ENCODE measurements around the gene RNF128.
"Not testable (repeated sequence)": the region's sequence is repeated elsewhere in the genome, so short reads cannot be mapped to it uniquely, and the experiment has no call there.

RNF128 gene

DNA sequence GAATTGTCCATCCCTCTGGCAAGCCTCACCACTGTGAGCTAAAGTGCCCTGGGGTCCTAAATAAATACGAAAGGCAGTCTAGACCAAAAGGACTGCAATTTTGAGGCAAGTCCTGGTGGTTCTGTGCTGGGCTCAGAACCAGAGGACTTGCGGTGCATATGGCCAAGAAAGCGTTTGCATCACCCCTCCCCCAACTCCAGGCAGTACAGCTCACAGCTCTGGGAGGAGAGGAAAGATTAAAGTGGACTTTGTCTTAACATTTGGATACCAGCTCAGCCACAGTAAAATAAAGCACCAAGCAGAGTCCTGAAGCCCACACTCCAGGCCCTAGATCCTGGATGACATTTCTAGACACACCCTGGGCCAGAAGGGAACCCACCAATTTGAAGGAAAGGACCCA, 24.9 kb downstream of the RNF128 start:
- DNase-seq = no peak

DNA sequence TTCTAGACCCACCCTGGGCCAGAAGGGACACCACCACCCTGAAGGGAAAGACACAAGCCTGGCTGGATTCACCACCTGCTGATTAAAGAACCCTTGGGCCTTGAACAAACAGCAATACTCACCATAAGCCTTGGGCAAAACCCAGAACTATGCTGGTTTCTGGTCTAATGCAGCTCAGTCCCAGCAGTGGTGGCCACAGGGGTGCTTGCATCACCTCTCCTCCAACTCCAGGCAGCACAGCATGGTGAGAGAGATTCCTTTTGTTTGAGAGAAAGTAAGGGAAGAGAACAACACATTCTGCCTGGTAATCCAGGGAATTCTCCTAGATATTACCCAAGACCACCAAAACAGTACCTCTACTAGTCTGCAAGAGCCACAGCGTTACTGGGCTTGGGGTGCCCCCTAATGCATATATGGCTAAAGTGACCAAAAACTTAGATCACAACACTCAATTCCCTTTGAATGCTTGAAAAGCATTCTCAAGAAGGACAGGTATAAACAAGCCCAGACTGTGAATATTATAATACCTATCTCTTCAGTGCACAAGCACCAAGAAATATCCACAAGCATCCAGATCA, 25.7 kb downstream of the RNF128 start:
- DNase-seq = no peak

DNA sequence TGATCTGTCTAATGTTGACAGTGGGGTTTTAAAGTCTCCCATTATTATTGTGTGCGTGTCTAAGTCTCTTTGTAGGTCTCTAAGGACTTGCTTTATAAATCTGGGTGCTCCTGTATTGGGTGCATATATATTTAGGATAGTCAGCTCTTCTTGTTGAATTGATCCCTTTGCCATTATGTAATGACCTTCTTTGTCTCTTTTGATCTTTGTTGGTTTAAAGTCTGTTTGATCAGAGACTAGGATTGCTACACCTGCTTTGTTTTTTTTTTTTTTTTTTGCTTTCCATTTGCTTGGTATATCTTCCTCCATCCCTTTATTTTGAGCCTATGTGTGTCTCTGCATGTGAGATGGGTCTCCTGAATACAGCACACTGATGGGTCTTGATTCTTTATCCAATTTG, 42.8 kb downstream of the RNF128 start:
- not testable (repeated sequence) for DNase-seq

DNA sequence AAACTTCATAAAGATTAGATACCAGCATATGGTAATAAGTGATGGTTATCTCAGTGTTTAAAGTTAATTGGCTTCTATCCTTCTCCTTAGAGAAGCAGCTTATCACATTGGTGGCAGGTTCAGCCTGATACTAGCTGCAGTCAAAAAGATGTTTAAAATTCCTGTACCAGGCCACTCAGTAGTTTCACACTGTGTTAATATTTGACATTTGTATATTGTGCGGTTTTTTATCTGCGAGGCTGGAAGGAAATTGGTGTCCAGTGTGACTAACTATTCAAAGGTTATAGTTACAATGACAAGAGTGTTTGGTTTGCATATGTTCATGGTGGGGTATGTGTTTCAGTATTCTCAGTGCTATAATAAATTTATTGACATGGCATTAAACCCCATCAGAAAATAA, 48.5 kb downstream of the RNF128 start:
- DNase-seq = no peak

DNA sequence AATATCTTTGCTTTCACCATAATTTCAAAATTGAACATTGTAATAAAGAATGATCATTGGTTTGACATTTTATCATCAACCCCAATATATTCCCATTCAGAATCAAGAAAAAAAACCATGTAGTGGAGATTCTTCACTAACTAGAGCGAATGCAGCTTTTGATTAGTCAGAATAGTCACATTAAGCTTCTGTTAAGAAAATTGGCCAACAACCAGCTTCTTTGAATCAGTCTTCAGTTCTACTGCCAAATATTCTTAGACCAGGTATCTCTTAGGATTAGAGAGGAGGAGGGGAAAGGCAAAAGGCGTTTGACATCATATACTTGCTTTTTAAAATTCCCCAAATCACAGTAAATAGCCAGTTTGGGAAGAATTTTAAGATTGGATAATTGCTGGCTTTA, 53.8 kb downstream of the RNF128 start:
- DNase-seq = no peak

DNA sequence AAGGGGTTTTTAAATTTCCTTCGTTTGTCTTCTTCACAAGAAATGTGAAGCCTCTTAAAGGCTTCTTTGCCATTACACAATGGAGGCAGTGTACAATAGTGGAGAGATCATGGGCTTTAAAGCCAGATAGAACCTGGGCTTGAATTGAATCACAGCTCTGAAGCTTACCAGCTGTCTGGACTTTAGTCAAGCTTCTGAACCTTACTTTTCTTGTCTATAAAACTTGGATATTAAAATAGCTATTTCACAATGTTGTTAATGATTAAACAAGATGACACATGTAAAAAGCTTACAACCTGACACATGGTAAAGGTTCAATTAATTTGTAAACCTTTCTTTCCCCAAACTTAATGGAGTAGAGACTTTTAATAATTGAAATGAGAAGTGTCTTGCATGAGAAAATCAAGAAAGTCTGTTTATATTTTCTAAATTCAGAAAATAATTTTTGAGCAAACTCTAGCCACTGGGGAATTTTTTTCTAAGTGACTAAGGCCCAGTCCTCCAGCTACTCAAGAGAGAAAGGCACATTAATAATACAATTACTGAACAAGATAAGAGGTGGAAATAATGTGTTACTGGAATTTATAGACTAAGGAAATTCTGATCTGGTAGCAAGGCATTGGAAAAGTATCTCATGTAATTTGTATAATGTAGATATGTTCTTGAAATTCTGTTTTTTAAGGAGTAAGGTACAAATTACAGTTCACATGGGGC, 54.3 kb downstream of the RNF128 start:
- DNase-seq = no peak

DNA sequence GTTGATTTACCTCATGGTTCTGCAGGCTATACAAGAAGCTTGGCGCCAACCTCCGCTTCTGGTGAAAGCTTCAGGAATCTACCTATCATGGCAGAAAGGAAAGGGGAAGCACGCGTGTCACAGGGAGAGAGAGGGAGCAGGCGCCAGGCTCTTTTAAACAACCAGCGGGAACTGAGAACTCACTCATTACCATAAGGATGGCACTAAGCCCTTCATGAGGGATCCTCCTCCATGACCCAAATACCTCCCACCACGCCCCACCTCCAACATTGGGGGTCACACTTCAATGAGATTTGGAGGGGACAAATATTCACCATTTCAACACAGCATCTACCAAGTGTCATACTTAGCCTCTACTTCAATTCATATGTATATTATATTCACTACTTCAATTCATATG, 57.2 kb downstream of the RNF128 start:
- no peak for DNase-seq

DNA sequence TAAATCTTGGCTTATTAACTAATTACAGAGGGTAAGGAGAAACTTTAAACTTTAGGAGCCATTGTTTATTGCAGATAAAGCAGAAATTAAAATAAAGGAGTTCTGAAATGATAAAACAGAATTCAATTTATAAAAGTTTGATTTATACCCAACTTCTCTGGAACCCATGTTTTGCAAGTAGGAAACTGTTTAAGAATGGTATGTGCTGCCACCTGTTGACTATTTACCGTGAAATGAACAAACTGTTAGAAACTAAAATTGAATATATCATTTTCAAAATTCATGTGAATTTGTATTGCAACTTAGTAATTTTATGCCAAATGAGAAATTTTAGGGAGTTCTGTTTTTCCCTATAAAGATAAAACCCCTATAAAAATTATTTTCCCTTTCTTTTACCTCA, 65.0 kb downstream of the RNF128 start:
- no peak for DNase-seq

DNA sequence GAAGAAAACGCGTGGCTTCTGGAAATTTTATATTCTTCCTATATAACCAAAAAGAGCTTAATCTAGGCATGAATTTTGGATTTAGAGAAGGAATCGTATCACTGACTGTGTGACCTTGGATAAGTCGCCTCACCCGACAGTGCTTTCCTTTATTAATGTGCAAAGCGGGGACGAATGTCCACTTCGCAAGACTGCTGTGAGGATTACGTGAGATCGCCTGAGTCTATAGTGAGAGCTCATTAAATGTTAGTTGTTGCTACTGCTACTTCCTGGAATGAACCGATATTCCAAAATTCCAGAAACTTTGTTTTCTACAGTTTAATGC, 75.5 kb downstream of the RNF128 start:
- no peak for DNase-seq

DNA sequence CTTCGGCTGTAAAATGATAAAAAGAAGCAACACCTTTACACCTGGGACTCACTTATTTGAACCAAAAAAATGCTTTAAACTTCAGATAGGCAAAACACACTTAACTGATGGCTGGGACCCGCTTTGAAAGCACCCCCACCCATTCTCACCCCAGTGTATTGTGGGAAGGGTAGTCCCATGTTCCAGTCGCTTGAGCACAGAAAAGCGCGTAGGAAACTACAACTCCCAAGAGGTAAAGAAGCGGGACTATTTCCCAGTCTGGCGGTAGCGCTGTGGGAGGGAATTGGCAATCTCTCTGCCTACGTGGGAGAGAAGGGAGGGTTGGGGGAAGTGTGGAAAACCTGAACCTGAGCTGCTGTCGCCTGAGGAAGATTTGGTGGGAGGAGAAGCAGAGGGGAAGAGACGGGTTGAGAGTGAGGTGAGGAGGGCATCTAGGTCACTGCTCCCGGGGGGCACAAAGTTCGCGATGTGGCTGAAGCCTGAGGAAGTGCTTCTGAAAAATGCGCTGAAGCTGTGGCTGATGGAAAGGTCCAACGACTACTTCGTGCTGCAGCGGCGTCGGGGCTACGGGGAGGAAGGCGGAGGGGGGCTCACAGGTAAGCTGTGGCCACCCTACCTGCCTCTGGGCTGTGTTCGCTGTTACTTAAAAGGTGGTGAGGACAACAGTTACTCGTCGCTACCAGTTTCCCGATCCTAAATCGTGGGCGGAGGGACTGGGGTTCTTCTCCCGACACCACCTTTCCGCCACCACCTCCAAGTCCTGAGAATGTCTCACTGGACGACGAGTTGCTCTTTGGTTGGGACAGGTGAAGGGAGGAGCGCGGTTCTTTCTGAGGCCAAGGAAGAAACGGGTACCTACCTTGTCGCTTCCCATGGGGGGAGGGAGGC, 76.1 kb downstream of the RNF128 start, which contains the start of gene TBC1D8B:
TBC1D8B (plus strand) TSS at position 286 of the 888 bp plus-strand sequence; CDS start at position 467, 181 bp downstream.
- peak; percentile 38 for DNase-seq

DNA sequence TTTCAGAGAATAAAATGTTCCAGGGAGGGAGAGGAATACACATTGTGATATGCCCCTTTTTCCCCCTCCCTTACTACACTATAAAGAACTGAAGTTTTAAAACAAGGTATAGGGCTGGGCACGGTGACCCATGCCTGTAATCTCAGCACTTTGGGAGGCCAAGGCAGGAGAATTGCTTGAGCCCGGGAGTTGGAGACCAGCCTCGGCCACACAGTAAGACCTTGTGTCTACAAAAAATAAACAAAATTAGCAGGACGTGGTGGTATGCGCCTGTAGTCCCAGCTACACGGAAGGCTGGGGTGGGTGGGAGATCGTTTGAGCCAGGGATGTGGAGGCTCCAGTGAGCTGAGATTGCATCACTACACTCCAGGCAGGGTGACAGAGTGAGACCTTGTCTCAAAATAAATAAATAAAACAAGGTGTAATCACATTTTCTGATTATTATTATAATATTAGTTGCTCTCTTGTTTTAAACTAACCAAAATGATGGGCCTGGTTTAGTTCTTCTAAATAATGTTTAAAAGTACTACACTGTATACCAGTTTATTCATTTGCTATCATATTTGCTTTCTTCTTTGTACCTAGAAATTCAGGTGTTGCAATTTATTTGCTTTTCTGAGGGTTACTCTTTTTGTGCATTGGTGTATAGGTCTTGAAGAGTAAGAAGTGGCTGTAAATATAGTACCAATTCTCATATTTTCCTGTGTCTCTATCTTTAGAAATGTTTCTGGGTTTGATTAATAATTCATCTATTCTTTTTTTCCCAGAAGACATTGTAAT, 84.8 kb downstream of the RNF128 start:
- DNase-seq = no peak

DNA sequence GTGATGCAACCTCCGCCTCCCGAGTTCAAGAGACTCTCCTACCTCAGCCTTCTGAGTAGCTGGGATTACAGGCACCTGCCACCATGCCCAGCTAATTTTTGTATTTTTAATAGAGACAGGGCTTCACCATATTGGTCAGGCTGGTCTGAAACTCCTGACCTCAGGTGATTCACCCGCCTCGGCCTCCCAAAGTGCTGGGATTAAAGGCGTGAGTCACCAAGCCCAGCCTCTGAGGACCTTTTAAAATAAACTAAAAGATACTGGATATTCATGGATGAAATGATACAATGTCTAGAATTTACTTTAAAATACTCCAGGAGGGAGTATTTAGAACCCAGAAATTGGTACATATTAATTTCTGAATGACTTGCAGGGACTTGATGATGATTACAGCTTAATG, 86.4 kb downstream of the RNF128 start:
- not testable (repeated sequence) for DNase-seq

DNA sequence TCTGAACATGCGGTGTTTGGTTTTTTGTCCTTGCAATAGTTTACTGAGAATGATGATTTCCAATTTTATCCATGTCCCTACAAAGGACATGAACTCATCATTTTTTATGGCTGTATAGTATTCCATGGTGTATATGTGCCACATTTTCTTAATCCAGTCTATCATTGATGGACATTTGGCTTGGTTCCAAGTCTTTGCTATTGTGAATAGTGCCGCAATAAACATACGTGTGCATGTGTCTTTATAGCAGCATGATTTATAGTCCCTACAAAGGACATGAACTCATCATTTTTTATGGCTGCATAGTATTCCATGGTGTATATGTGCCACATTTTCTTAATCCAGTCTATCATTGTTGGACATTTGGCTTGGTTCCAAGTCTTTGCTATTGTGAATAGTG, 87.6 kb downstream of the RNF128 start:
- not testable (repeated sequence) for DNase-seq
